GM18498 (cell line): ENCODE results near the gene PIK3R5.
A peak's percentile ranks its signal among the peaks of the same experiment; 100 is the strongest.
"Not testable (repeated sequence)": the region's sequence is repeated elsewhere in the genome, so short reads cannot be mapped to it uniquely, and the experiment has no call there.

Experiments
- ATAC-seq: cut with Tn5 transposase; IDR thresholded peaks from one replicate; pipeline ENCODE4 v1.9.1; 2021; ENCODE audit warnings: mild to moderate bottlenecking, moderate library complexity; ENCODE audit not compliant: unreplicated experiment

The PIK3R5 gene

GRCh38 chr17:8885163-8885966 is 80.1 kb downstream of the PIK3R5 start:
- not testable (repeated sequence) for ATAC-seq

DNA sequence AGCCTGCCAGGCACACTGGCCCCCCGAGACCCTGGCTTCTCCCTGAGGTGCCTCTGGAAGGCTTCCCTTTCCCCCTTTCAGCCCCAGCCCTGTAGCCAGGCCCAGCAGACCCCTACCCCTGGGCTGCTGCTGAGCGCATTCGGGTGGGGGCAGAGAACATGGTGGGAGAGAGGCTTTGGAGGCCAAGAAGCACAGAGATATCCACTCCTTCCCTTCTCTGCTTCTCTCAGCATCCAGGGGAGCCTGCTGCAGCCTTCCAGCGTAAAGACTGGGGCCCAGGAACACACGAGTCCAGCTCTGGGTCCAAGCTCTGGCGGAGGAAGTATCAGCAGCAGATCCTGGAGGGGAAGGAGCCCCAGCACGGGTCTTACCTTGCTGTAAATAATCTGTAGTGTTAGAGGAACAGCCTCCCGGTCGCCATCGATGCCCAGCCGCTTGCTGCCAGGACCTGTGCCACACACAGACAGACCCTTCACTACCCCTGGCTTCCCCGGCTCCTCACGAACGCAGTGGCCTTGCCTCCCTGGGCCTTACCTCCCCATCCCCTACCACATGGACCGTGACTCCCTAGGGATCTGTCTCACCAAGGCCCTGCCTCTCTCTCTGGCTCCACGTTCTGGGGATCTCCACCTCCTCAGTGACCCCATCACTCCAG is 81.0 kb downstream of the PIK3R5 start:
- no peak for ATAC-seq

- ATAC-seq = no peak
Measured at GRCh38 chr17:8883353-8883752, 82.2 kb downstream of the PIK3R5 start.

DNA sequence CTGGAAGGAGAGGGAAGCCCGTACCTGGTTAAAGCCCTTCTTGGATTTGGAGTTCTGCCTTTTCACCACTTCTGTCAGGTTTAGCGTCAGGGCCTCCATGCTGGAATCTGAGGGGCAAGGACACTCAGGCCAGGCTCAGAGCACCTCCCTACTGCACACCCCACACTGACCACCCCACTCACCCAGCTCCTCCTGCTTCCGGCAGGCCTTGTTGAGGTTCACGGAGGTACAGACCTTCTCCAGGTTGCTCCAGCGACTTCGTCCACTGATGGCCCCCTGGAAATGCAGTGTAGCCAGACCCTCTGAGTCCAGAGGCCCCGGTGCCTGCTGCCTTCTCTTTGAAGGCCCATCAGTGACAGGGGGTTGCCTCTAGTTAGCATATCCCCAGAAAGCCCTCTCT is 83.9 kb downstream of the PIK3R5 start:
- ATAC-seq = no peak

- ATAC-seq = no peak
Measured at GRCh38 chr17:8880466-8880865, 85.0 kb downstream of the PIK3R5 start.

DNA sequence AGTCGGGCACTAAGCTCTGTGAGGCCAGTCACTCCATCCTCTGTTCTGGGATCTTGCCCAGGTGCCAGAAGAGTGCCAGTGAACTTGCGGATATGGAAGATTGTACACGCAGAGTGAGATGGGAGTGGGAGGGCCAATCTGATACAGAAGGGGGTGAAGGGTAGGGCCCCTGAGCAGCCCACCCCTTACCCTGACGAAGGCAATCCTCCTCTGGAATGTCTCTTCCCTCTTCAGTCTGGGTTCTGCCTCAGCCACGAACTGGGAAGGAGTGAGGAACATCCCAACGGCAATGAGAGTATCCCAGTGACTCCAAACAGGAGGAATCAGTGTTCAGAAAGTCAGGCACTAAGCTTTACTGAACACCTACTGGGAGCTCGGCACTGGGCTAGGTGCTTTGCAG is 86.1 kb downstream of the PIK3R5 start:
- ATAC-seq = no peak

- no peak for ATAC-seq
Measured at GRCh38 chr17:8877984-8878383, 87.5 kb downstream of the PIK3R5 start.

- no peak for ATAC-seq
Measured at GRCh38 chr17:8875957-8876356, 89.5 kb downstream of the PIK3R5 start.

GRCh38 chr17:8875436-8875835 is 90.1 kb downstream of the PIK3R5 start:
- ATAC-seq = no peak

DNA sequence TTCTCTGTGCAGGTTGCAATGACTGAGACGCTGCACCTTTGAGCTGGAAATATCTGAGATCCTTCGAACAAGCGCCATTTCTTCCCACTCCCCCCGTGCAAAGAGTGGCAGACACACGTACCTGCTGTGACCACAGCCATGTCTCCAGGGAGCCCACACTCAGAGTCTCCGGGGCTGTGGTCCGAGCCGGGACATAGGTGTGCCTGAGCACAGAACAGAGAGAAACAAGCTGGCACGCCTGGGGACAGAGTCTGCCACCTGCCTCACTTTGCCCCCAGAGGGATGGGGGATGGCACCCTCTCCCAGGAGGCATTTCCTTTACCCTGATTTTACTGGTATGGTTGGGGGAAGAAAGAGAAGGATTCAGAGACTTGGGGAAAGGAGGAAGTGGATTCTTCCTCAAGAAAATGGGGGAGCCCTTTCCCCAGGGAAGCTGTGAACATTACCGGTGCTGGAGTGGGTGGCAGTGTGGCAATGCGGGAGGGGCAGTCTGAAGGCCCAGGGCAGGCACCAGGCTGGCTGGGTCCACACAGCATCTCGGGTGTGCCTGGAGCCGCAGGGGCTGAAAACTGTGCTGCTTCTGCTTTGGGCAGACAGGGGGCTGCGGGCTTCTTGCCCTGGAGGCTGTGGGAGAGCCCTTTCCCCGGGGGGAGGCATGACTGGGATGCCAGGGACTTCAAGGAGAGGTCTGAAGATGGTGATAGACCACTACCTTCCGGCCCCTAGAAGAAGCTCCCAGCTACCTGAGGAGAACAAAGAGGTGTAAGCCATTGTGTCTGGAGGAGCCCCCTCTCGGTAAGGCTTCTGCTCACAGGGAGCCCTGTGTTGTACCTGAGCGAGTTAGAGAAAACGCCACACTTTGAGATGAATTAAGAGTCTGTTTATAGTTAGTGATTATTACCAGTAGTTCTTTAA is 91.4 kb downstream of the PIK3R5 start:
- ATAC-seq = no peak

GRCh38 chr17:8872705-8873435 is 92.6 kb downstream of the PIK3R5 start:
- ATAC-seq = no peak

DNA sequence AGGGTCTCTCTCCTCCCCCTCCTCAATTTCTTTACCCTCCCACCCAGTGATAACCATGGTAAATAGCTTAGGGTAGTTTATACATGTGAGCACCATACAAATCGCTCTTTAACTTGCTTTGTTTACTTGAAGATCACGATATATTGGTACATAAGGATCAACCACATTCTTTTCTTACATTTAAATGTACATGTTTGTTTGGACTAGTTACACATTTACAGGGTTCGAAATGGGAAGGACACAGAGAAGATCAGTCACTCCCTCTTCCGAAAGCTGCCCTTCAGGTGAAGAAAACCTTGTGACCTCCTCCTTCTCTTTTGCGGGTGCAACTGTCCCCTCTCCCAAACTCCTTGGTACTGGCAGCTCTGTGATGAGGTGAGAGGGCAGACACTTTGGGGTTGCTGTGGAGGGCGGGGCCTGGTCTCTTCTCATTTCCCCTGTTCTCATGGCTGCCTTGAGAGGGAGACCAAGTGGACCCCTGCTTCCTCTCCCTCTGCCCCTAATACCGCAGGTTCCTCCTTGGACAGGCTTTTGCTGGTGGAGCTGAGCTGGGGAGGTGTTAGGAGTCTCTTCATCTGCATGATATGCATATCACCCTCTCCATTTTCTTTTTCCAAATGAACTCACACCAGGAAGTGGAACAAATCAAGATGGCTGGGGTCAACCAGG is 93.3 kb downstream of the PIK3R5 start:
- no peak for ATAC-seq

DNA sequence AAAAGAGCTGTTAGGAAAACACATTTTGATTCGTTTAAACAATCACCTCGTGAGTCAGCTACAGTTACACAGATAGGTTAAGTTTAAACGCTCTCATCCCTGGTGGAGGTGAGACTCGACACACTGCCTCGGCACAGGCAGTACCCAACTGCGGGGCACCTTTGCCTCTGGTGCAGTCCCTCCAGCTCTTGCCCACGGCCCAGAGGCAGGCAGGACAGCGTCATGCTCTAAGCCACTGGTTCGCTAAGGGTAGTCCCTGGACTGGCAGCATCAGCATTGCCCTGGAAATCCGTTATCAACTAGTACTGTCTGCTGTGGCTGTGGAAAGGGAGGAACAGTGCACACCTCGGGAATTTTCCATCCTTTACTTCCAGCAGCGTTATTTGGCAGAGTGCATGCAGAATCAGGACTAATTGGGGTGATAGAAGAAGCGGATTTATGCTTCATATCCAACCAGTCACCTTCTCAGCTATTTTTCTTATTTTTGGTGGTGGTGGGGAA is 94.4 kb downstream of the PIK3R5 start:
- no peak for ATAC-seq

DNA sequence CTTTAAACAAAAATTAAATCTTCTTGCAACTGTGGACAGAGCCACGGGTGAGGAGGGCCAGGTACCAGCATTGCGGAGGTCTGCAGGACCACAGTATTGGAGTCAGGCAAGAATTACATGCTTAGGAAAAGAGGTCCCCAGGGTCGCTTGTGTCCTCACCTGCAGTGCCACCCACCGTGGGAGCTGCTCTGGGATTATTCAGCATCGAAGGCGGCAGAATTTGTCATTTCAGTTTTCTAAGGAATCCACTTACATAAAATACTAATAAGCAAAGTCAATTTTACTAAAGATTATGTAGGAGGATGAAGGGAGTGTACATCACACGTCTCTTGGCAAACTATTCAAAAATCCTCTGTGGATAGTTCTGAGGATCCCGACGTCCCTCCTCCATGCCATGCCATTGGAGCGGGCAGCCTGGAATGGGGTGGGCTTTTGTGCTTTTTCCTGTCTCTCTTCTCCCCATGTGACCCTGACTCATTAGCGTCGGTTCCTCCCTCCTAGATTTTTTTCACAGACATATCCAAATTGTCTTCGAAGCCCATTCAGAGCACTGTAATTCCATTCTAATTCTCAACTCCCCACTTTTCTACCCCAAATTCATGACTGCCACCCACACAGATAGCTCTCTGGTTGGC is 95.0 kb downstream of the PIK3R5 start:
- no peak for ATAC-seq

GRCh38 chr17:8869114-8869815 is 96.2 kb downstream of the PIK3R5 start:
- no peak for ATAC-seq

DNA sequence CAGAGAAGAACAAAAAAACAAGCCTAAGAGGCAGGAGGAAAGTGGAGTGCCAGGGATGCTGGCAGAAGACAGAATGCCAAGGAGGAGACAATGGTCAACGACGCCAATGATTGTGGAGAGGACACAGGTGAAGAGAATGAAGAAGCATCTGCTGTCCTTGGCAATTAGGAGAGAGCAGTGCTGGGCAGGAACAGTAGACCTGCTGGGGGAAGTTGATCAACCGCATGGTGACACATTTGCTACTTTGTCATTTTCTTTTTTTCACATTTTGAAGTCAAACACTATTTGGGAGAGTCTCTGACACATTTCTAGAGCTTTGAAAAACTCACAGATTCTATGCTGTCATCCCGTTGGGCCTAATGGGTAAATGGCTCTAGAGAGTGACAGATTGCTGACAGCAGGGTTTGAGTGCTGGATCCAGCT is 97.0 kb downstream of the PIK3R5 start:
- no peak for ATAC-seq

- ATAC-seq = no peak
Measured at GRCh38 chr17:8868092-8868491, 97.4 kb downstream of the PIK3R5 start.

- peak; percentile 43 for ATAC-seq
Measured at GRCh38 chr17:8867361-8867981, 98.0 kb downstream of the PIK3R5 start, which contains the start of gene PIK3R6. Gene PIK3R6, minus strand, starts transcription at chr17:8867674. Its CDS starts 17,880 bp downstream, at chr17:8849794.
